ENCODE measurements around the gene OOSP4A.
"Not testable (repeated sequence)": the region's sequence is repeated elsewhere in the genome, so short reads cannot be mapped to it uniquely, and the experiment has no call there.

The OOSP4A gene

GRCh38 chr11:59981106-59981770 lies 17.4 kb downstream of the OOSP4A start:
- DNase-seq = no peak

GRCh38 chr11:59982037-59982436 lies 18.2 kb downstream of the OOSP4A start:
- not testable (repeated sequence) for DNase-seq

DNA sequence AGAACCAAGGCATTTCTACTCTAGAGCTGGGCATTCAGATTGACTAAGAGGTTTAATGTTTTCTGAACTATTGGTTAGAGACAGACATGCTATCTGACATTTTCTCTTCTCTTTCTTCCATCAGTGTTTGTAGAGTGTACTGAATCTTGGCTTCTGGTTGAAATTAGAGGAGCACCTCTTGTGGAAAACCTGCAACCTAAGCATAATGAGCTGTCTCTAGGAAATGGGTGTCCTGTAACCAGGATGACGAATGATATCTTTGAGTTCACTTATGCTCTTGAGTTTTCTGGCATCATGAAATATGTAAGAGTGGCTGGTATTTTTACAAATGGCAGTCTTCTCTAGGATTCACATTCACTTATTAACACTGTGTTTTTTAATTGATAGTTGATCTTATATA lies 19.4 kb downstream of the OOSP4A start:
- DNase-seq = no peak

DNA sequence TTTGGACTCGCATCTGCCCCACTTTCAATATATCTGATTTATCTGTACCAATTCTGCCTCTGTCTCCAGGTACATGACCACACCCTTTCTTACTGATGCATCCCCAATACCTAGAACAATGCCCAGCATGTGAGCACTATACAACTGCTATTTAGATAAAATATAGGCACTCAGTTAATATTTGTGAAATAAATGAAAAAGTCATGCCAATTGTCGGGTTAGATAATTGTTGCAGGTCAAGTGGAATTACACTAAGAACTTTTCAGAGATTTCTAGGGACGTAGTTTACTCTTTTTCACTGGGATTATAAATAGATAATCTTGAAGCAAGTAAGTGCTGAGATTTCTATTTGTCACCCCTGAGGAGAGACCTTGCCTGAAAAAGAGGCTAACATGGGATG lies 20.5 kb downstream of the OOSP4A start:
- no peak for DNase-seq

GRCh38 chr11:59990421-59990820 lies 26.6 kb downstream of the OOSP4A start:
- no peak for DNase-seq

GRCh38 chr11:59992425-59992824 lies 28.6 kb downstream of the OOSP4A start:
- DNase-seq = peak; percentile 56

DNA sequence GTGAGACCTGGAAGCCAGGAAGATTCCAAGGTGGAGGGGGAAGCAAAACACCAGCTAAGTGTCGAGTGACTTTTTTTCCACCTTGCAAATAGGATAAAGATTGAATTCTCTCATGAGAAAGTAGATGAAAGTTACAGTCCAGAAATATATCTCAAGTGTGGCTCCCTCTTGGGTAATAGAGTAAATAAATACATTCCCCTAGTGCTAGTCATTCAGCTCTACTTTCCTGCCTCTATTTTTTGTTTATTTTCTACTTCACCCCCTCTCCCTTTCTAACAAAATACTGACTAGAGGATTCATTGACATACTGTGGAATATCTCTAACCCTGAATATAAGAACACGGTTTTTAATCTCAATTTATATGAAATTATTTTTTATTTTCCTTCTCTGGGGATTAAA lies 34.0 kb downstream of the OOSP4A start:
- no peak for DNase-seq

DNA sequence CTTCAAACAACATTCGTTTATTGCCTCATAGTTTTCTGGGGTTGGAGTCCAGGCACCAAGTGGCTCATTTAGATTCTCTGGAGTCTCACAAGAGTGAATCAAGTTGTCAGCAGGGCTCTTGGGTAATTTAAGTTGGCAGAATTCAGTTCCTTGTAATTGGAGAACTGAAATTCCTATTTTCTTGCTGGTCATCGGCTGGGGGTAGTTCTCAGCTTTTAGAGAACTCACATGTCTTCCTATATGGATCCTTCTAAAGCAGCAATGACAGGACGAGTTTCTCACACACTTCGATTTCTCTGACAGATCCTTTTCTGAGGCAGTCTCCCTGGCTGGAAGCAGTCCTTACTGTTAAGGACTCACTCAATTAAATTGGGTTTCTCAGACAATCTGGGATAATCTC lies 35.9 kb downstream of the OOSP4A start:
- DNase-seq = peak; percentile 71

DNA sequence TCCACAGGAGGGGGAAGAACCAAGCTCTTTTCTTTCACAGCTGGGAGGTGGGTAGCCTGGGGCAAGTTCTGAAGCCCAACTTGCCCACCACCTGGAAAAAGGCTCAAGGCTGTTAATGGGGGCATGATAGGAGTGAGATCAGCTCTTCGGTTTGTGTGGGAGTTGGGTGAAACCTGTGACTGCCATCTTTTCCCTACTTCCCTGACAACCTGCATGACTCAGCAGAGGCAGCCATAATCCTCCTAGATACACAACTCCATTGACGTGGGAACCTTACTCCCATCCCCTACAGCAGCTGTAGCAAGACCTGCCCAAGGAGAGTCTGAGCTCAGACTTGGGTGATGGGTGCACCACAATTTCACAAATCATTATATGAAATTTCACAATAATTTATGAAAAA lies 39.9 kb downstream of the OOSP4A start:
- DNase-seq = no peak

DNA sequence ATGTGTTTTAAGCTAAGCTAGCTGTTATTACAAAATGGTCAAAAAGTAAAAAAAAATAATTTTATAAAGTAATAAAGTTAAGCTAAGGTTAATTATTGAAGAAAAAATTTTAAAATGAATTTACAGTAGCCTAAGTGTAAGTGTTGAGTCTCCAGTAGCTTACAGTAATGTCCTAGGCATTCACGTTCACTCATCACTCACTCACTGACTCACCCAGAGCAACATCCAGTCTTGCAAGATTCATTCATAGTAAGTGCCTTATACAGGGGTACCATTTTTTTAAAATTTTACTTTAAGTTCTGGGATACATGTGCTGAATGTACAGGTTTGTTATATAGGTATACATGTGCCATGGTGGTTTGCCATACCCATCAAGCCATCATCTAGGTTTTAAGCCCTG lies 41.5 kb downstream of the OOSP4A start:
- DNase-seq = no peak

DNA sequence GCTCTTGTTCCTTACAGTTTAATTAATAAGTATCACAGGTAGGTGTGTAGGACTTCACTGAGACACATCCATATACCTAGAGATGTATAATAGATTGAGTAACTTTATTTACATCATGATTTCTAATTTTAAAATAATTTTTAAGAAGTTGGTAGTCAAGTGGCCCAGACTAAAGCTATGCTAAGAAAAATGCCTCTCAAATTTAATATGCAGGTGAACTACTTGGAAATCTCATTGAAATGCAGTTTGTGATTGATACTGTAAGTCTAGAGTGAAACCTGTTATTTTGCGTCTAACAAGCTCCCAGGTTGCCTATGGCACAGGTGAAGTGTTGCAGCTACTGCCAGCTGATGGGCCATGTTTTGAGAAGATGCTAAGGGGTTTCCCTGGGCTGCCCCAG lies 53.0 kb downstream of the OOSP4A start, which contains the start of gene OOSP4B:
Gene OOSP4B (plus strand): TSS at position 301 of the 400 bp plus-strand sequence.
- DNase-seq = no peak

DNA sequence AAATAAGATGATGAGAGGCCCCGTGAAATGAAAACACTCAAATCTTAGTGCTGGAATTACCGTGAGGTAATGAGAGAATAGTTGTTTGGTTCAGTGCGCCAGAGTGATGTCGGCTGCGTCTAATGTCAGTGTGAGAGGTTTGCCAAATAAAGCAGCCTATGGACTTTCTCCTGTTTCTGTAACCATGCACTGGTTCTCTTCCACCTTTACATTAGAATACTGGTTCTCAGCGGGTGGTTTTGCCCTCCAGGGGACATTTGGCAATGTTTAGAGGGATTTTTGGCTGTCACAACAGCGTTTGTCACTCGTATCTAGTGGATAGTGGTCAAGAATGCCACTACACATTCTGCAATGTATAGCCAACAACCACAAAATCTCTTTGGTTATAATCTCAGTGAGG lies 54.2 kb downstream of the OOSP4A start:
- DNase-seq = peak; percentile 59
